Neural cell (in vitro differentiated cells): Measurements from ENCODE around the gene PTH1R. TPM values are rescaled to one million over a fixed set of nuclear protein-coding genes. Genes with fewer than 3 reads are reported as not detected.

ENCODE experiments used
- H2AFZ ChIP-seq: fragments of 200-600, 300-800 bp; sonication (generic), shearing (Covaris generic); 2 replicates; pipeline ENCODE4 v1.6.0; 2014; ENCODE audit warnings: low read depth, mild to moderate bottlenecking, antibody characterized with exemption, low read length, moderate library complexity
- H3F3A ChIP-seq: fragments of 200-600 bp; shearing (Covaris generic); 2 replicates; pipeline ENCODE4 v1.6.1; 2016; ENCODE audit warnings: mild to moderate bottlenecking, moderate library complexity, mixed read lengths, antibody characterized with exemption, low read length; ENCODE audit not compliant: insufficient read depth, poor library complexity, severe bottlenecking
- H3K27ac ChIP-seq: fragments of 200-600, 300-800 bp; sonication (generic), shearing (Covaris generic); 2 replicates; pipeline ENCODE4 v1.5.1; 2014; ENCODE audit warnings: mild to moderate bottlenecking, low read length, moderate library complexity
- H3K27me3 ChIP-seq: fragments of 300-800, 200-600 bp; sonication (generic), shearing (Covaris generic); 2 replicates; pipeline ENCODE4 v1.6.0; 2014; ENCODE audit warnings: mild to moderate bottlenecking, low read depth, low read length, moderate library complexity; ENCODE audit not compliant: insufficient read depth
- H3K36me3 ChIP-seq: fragments of 300-800, 200-600 bp; sonication (generic), shearing (Covaris generic); 2 replicates; pipeline ENCODE4 v1.5.1; 2014; ENCODE audit warnings: mild to moderate bottlenecking, antibody characterized with exemption, low read length, moderate library complexity; ENCODE audit not compliant: insufficient read depth
- H3K4me2 ChIP-seq: fragments of 300-800, 200-600 bp; sonication (generic), shearing (Covaris generic); 2 replicates; pipeline ENCODE4 v1.6.0; 2014; ENCODE audit warnings: mild to moderate bottlenecking, low read length
- H3K4me3 ChIP-seq: fragments of 300-800, 200-600 bp; sonication (generic), shearing (Covaris generic); 2 replicates; pipeline ENCODE4 v1.5.1; 2014; ENCODE audit warnings: mild to moderate bottlenecking, low read length, moderate library complexity
- H3K79me2 ChIP-seq: fragments of 200-600 bp; shearing (Covaris generic); replicated peaks from 2 replicates; pipeline ENCODE4 v1.6.0; 2014; ENCODE audit warnings: mild to moderate bottlenecking, low read length, moderate library complexity; ENCODE audit not compliant: insufficient read depth
- H3K9ac ChIP-seq: fragments of 300-800, 200-600 bp; sonication (generic), shearing (Covaris generic); 2 replicates; pipeline ENCODE4 v1.6.1; 2016; ENCODE audit warnings: mild to moderate bottlenecking, low read length, mixed read lengths
- H3K9me2 ChIP-seq: fragments of 200-600 bp; shearing (Covaris generic); 2 replicates; pipeline ENCODE4 v1.6.1; 2016; ENCODE audit warnings: mild to moderate bottlenecking, low read length, mixed read lengths; ENCODE audit not compliant: insufficient read depth
- H3K9me3 ChIP-seq: fragments of 200-600, 300-800 bp; sonication (generic), shearing (Covaris generic); 2 replicates; pipeline ENCODE4 v1.6.1; 2016; ENCODE audit warnings: mild to moderate bottlenecking, mixed run types, low read length, moderate library complexity, mixed read lengths
- H4K20me1 ChIP-seq: fragments of 200-600 bp; shearing (Covaris generic); 2 replicates; pipeline ENCODE4 v1.6.1; 2016; ENCODE audit warnings: mild to moderate bottlenecking, mixed run types; ENCODE audit not compliant: insufficient read depth
- CTCF ChIP-seq: fragments of 450-650 bp; IDR thresholded peaks from 2 replicates; pipeline ENCODE4 v1.5.1; 2014; ENCODE audit warnings: antibody characterized with exemption, mild to moderate bottlenecking, moderate library complexity; ENCODE audit not compliant: poor library complexity, severe bottlenecking
- EP300 ChIP-seq: fragments of 450-650 bp; conservative IDR thresholded peaks from 2 replicates; pipeline ENCODE4 v1.6.1; 2014; ENCODE audit warnings: antibody characterized with exemption, mild to moderate bottlenecking, moderate library complexity; ENCODE audit not compliant: poor library complexity, severe bottlenecking
- EZH2 ChIP-seq: fragments of 200-600, 300-800 bp; shearing (Covaris generic), sonication (generic); IDR thresholded peaks from 2 replicates; pipeline ENCODE4 v1.6.1; 2014; ENCODE audit warnings: antibody characterized with exemption, low read length, borderline replicate concordance, mild to moderate bottlenecking; ENCODE audit not compliant: insufficient read depth, poor library complexity, severe bottlenecking
- MXI1 ChIP-seq: fragments of 450-650 bp; conservative IDR thresholded peaks from 2 replicates; pipeline ENCODE4 v1.6.1; 2014; ENCODE audit warnings: antibody characterized with exemption, mild to moderate bottlenecking; ENCODE audit not compliant: poor library complexity, severe bottlenecking
- POLR2AphosphoS5 ChIP-seq: IDR thresholded peaks from 2 replicates; pipeline ENCODE4 v1.6.1; 2012
- RAD21 ChIP-seq: fragments of 450-650 bp; conservative IDR thresholded peaks from 2 replicates; pipeline ENCODE4 v1.6.1; 2014; ENCODE audit warnings: antibody characterized with exemption, mild to moderate bottlenecking, moderate library complexity
- REST ChIP-seq: IDR thresholded peaks from 2 replicates; pipeline ENCODE4 v1.6.1; 2012; ENCODE audit warnings: borderline replicate concordance
- SMC3 ChIP-seq: fragments of 450-650 bp; conservative IDR thresholded peaks from 2 replicates; pipeline ENCODE4 v1.6.1; 2014; ENCODE audit warnings: antibody characterized with exemption, mild to moderate bottlenecking, moderate library complexity; ENCODE audit not compliant: poor library complexity
- TAF1 ChIP-seq: IDR thresholded peaks from 2 replicates; pipeline ENCODE4 v1.6.1; 2012; ENCODE audit warnings: low read depth
- polyA minus RNA-seq: library from RNA; depleted of rRNA, polyadenylated mRNA; stranded (reverse); fragments of >200 nt; gene quantifications from 2 replicates; pipeline ENCODE4 v1.2.3, GENCODE V29; 2014
- polyA plus RNA-seq: library from polyadenylated mRNA; depleted of rRNA; stranded (reverse); fragments of >200 nt; gene quantifications from 2 replicates; pipeline ENCODE4 v1.2.3, GENCODE V29; 2014

The PTH1R gene
- polyA plus RNA-seq (not detected in 2 replicates), polyA minus RNA-seq (not detected in 2 replicates)

GRCh38 chr3:46877406-46878125 lies at the start of gene PTH1R:
Gene PTH1R, plus strand, starts transcription at chr3:46877721. Its CDS starts 5,839 bp downstream, at chr3:46883560.
- no peak within 1 kb of the TSS for H3K4me2 ChIP-seq

More at GRCh38 chr3:46877406-46878125, at the start of gene PTH1R:
- no peak within 1 kb of the TSS for H3K4me3 ChIP-seq
- TF ChIP-seq REST: no peak
- TF ChIP-seq EP300: no peak
- no peak for TF ChIP-seq SMC3
- TF ChIP-seq RAD21: no peak
- no peak for TF ChIP-seq EZH2
- TF ChIP-seq TAF1: no peak
- no peak for TF ChIP-seq CTCF
- TF ChIP-seq MXI1: no peak
- TF ChIP-seq POLR2AphosphoS5: no peak
- no peaks in the 10 kb centered on the region for H3F3A ChIP-seq
- no peaks in the 10 kb centered on the region for H3K36me3 ChIP-seq
- H2AFZ ChIP-seq: no peak within 1 kb of the TSS
- peaks cover 20% of the 10 kb centered on the region for H3K27me3 ChIP-seq
- no peak within 1 kb of the TSS for H3K9ac ChIP-seq
- no peaks in the 10 kb centered on the region for H3K9me3 ChIP-seq
- H3K27ac ChIP-seq: no peak within 1 kb of the TSS
- H3K79me2 ChIP-seq: no peaks in the 10 kb centered on the region
- no peaks in the 10 kb centered on the region for H4K20me1 ChIP-seq
- H3K9me2 ChIP-seq: no peaks in the 10 kb centered on the region
